ENCODE results near the gene ZNF385D. TPM values are rescaled to one million over a fixed set of nuclear protein-coding genes. Genes with fewer than 3 reads are reported as not detected.

The ZNF385D gene
- total and polyA plus RNA-seq, 2 experiments from 2014 or later: 2.7 to 12.3 TPM

- no peak for ATAC-seq
- peaks cover 18% of the 10 kb centered on the region for H3K4me1 Mint-ChIP-seq
- H3K9me3 Mint-ChIP-seq: no peaks in the 10 kb centered on the region
Observed at GRCh38 chr3:21621181-21621651, 129.8 kb downstream of the ZNF385D start.

More at GRCh38 chr3:21621181-21621651, 129.8 kb downstream of the ZNF385D start:
- no peaks in the 10 kb centered on the region for H3F3A ChIP-seq (replicated peaks; ENCODE audit: low read depth)
- no peak for DNase-seq (ENCODE audit: low spot score)
- H2AFZ ChIP-seq: no peak overlapping the region
- Mint-ChIP-seq H3K27me3 (ENCODE audit: insufficient read depth, low read depth, poor library complexity) (no peaks in the 10 kb centered on the region), H3K27ac (peak overlapping the region; percentile 30), H3K36me3 (ENCODE audit: low read depth) (no peaks in the 10 kb centered on the region), H3K4me3 (no peak overlapping the region)
- H4K20me1 ChIP-seq (replicated peaks; ENCODE audit: insufficient read depth): no peaks in the 10 kb centered on the region
- no peaks in the 10 kb centered on the region; the same call in 1 of the 2 replicates for H3K9me2 ChIP-seq (ENCODE audit: insufficient read depth)
- H3K4me3 ChIP-seq: no peak overlapping the region
- H3K36me3 ChIP-seq (ENCODE audit: insufficient read depth): no peaks in the 10 kb centered on the region
- H3K4me1 ChIP-seq (ENCODE audit: insufficient read depth): peaks cover 5% of the 10 kb centered on the region; the same call in 1 of the 2 replicates
- H3K4me2 ChIP-seq: no peak overlapping the region
- H3K79me2 ChIP-seq (replicated peaks; ENCODE audit: insufficient read depth): no peaks in the 10 kb centered on the region
- TF ChIP-seq STAT1 (IDR thresholded peaks at IDR 0.05; ENCODE audit: unreplicated experiment) (no peak), ZNF331 (CRISPR knock-in tag; IDR thresholded peaks at IDR 0.05; ENCODE audit: low read depth) (no peak), ZNF114 (CRISPR knock-in tag; IDR thresholded peaks at IDR 0.05) (no peak), JUNB (IDR thresholded peaks at IDR 0.05; ENCODE audit: unreplicated experiment) (no peak), EZH2phosphoT487 (IDR thresholded peaks at IDR 0.05; ENCODE audit: unreplicated experiment) (no peak), POLR2AphosphoS5 (IDR thresholded peaks at IDR 0.05; ENCODE audit: low read depth) (no peak), CREB1 (CRISPR knock-in tag; IDR thresholded peaks at IDR 0.05; ENCODE audit: low read depth) (no peak), ZNF462 (CRISPR knock-in tag; IDR thresholded peaks at IDR 0.05) (no peak), NANOG (IDR thresholded peaks at IDR 0.05; ENCODE audit: borderline replicate concordance) (no peak), CTCF (conservative IDR thresholded peaks at IDR 0.05; ENCODE audit: low read depth in 2 of 2) (no peak), REST (IDR thresholded peaks at IDR 0.05; ENCODE audit: unreplicated experiment) (no peak), EZH2 (IDR thresholded peaks at IDR 0.05; ENCODE audit: low read depth, unreplicated experiment) (no peak), ETS1 (IDR thresholded peaks at IDR 0.05) (no peak)
- H3K27ac ChIP-seq (ENCODE audit: low read depth): no peak overlapping the region
- no peaks in the 10 kb centered on the region for H3K27me3 ChIP-seq (ENCODE audit: insufficient read depth)

Measured in GM23338 (cell line).